ENCODE measurements around the gene NUDC.

DNA sequence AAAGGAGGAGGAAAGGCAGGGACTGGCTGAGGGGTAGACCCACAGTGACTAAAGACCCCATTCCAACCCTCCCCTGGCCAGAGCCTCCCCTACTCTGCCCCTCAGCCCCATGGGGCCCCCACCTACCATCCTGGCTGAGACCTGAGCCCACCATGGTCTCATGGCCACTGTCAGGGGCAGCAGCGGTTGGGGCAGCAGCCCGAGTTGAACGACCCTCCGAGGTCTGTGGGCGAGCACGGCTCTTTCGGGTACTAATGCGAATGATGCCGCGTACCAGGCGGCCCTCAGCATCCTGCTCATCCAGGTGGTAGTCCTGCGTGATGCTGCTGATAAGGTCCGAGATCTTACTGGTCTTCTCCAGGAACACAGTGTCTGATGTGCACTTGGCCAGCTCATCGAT lies 29.7 kb downstream of the NUDC start:
- TF ChIP-seq, protein P1, sequence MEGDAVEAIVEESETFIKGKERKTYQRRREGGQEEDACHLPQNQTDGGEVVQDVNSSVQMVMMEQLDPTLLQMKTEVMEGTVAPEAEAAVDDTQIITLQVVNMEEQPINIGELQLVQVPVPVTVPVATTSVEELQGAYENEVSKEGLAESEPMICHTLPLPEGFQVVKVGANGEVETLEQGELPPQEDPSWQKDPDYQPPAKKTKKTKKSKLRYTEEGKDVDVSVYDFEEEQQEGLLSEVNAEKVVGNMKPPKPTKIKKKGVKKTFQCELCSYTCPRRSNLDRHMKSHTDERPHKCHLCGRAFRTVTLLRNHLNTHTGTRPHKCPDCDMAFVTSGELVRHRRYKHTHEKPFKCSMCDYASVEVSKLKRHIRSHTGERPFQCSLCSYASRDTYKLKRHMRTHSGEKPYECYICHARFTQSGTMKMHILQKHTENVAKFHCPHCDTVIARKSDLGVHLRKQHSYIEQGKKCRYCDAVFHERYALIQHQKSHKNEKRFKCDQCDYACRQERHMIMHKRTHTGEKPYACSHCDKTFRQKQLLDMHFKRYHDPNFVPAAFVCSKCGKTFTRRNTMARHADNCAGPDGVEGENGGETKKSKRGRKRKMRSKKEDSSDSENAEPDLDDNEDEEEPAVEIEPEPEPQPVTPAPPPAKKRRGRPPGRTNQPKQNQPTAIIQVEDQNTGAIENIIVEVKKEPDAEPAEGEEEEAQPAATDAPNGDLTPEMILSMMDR (IDR thresholded peaks at IDR 0.05), result no peak
- TF ChIP-seq POLR2A (IDR thresholded peaks at IDR 0.05), result no peak
- TF ChIP-seq POLR2AphosphoS5 (IDR thresholded peaks at IDR 0.05), result no peak

Data from suprapubic skin (tissue), 4 donors.